Progenitor cell of endocrine pancreas (in vitro differentiated cells): ENCODE data around the gene LYPD5. TPM values are rescaled to one million over a fixed set of nuclear protein-coding genes. Genes with fewer than 3 reads are reported as not detected.

ENCODE experiments used
- DNase-seq: peaks from one replicate; pipeline ENCODE4 v3.0.0; 2021; ENCODE audit warnings: low spot score; ENCODE audit not compliant: unreplicated experiment
- H3K27ac Mint-ChIP-seq: 2 replicates; pipeline ENCODE4 v1.8.0; 2021; ENCODE audit warnings: mild to moderate bottlenecking, moderate library complexity, mixed read lengths
- H3K27me3 Mint-ChIP-seq: 2 replicates; pipeline ENCODE4 v1.8.0; 2021; ENCODE audit warnings: mixed read lengths
- H3K36me3 Mint-ChIP-seq: 2 replicates; pipeline ENCODE4 v1.8.0; 2022; ENCODE audit warnings: mixed read lengths; ENCODE audit not compliant: insufficient read depth
- H3K4me1 Mint-ChIP-seq: 2 replicates; pipeline ENCODE4 v1.8.0; 2021; ENCODE audit warnings: low read depth, mixed read lengths
- H3K4me3 Mint-ChIP-seq: 2 replicates; pipeline ENCODE4 v1.8.0; 2021; ENCODE audit warnings: low read depth, mild to moderate bottlenecking, moderate library complexity, mixed read lengths
- H3K9me3 Mint-ChIP-seq: 2 replicates; pipeline ENCODE4 v1.8.0; 2021; ENCODE audit warnings: low read depth, mixed read lengths
- total RNA-seq: library from RNA; stranded (reverse); gene quantifications from 2 replicates; pipeline ENCODE4 v1.2.1, GENCODE V29; 2021
- TF ChIP-seq, protein P1 (sequence below): fragments of 200-600 bp; sonication (generic); IDR thresholded peaks from one replicate; pipeline ENCODE4 v1.5.0; 2021; ENCODE audit warnings: antibody characterized with exemption, mild to moderate bottlenecking; ENCODE audit not compliant: unreplicated experiment

Gene LYPD5
- total RNA-seq, 1 donor from 2014 or later: not detected

DNA sequence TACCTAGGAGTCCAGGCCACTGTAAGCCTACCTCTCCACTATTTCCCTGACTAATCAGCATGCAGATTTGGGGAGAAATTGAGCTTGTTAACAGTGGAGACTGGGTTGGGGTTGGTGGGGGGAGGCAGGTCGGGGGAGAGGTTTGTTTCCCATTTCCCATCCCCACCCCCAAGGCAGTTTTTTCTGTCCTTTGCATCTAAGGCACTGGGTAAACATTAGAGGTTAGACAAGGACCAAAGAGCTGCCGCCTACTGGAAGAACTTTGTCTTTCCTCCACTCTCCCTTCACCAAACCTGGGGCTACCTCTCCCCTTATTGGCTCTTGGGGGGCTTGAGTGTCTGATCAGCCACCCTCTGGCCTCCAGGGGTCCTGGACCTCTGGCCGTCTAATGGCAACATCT, 22.4 kb downstream of the LYPD5 start:
- H3K27ac Mint-ChIP-seq: no peak overlapping the region
- no peaks in the 10 kb centered on the region for H3K9me3 Mint-ChIP-seq
- no peaks in the 10 kb centered on the region for H3K36me3 Mint-ChIP-seq
- TF ChIP-seq, protein P1, sequence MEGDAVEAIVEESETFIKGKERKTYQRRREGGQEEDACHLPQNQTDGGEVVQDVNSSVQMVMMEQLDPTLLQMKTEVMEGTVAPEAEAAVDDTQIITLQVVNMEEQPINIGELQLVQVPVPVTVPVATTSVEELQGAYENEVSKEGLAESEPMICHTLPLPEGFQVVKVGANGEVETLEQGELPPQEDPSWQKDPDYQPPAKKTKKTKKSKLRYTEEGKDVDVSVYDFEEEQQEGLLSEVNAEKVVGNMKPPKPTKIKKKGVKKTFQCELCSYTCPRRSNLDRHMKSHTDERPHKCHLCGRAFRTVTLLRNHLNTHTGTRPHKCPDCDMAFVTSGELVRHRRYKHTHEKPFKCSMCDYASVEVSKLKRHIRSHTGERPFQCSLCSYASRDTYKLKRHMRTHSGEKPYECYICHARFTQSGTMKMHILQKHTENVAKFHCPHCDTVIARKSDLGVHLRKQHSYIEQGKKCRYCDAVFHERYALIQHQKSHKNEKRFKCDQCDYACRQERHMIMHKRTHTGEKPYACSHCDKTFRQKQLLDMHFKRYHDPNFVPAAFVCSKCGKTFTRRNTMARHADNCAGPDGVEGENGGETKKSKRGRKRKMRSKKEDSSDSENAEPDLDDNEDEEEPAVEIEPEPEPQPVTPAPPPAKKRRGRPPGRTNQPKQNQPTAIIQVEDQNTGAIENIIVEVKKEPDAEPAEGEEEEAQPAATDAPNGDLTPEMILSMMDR: no peak
- no peak overlapping the region for H3K4me3 Mint-ChIP-seq
- peaks cover 14% of the 10 kb centered on the region for H3K4me1 Mint-ChIP-seq
- peaks cover 69% of the 10 kb centered on the region for H3K27me3 Mint-ChIP-seq
- DNase-seq: no peak

DNA sequence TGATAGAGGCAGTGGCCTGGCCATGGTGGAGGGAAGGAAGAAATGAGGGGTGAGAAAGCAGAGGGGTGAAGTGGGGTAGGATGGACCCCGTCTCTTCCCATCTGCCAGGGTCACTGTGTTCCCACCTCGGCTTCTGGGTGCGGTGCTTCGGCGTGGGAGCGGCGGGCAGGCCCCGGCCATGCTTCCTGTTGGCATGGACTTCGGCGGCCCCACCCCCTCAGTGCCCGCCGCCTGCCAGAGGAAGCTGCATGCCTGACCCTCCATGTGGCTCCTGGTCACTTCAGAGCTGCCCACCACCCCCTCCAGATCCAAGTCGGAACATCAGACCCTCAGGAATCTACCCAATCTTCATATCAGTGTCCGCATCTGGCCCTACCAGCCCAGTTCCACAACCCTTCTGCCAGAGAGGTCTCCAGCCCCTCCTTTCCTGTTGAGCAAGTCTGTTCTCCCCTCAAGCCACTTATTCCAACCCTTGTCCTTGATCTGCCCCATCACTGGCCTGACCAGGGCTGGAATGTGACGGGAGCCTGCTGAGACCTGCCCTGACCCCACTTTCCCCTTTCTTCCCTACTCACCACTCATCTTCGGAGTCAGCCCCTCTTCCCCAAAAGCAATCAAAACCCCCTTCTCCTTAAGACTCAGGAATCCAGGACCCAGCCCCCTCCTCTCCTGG, 23.0 kb downstream of the LYPD5 start:
- H3K4me3 Mint-ChIP-seq: no peak overlapping the region

DNA sequence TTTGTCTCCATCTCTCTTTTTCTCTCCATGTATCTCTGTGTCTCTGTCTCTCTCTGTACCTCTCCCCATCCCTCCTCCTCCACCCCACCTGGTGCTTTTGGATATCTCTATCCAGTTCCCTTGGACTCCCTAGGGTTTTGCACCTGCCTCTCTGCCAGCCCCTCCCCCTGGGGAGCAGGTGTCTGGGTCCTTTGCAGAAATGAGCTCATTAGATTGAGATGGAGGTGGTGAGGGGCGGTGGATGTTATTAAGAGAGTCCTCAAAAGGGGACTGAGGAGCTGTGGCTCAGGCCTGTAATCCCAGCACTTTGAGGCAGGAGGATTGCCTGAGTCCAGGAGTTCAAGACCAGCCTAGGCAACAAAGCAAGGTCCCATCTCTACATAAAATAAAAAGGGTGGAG, 23.6 kb downstream of the LYPD5 start:
- Mint-ChIP-seq H3K36me3 (no peaks in the 10 kb centered on the region), H3K27me3 (peaks cover 69% of the 10 kb centered on the region), H3K27ac (no peak overlapping the region), H3K4me3 (no peak overlapping the region), H3K9me3 (no peaks in the 10 kb centered on the region), H3K4me1 (peaks cover 17% of the 10 kb centered on the region)
- no peak for DNase-seq
- TF ChIP-seq, protein P1: no peak

More for the DNA sequence above, 23.0 kb downstream of the LYPD5 start:
- Mint-ChIP-seq H3K27ac (no peak overlapping the region), H3K27me3 (peaks cover 70% of the 10 kb centered on the region), H3K4me1 (peaks cover 16% of the 10 kb centered on the region), H3K36me3 (no peaks in the 10 kb centered on the region), H3K9me3 (no peaks in the 10 kb centered on the region)
- TF ChIP-seq, protein P1: no peak
- no peak for DNase-seq

DNA sequence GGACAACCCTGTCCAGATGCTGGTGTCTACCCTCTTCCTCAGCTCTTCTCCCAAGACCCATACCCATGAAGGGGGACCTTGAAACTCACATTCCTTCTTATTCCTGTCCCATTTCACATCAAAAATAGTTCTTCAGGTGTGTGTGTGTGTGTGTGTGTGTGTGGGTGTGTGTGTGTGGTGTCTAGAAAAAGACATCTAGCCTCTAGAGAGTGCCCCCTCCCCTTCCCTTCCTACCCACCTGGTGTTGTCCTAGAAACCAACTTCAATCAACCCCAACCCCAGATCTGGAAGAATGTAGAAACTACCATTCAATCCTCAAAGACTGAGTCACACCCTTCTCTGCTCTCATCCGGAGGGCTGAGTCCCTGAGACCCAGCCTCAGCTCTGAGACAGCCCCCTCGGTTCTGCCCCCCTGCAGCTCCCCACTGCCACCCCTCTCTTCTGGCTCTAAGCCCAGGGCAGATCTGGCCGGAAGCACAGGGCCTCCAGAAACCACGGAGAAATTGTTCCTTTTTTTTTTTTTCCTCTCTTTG, 25.0 kb downstream of the LYPD5 start:
- H3K27ac Mint-ChIP-seq: no peak overlapping the region
- DNase-seq: no peak
- peaks cover 72% of the 10 kb centered on the region for H3K27me3 Mint-ChIP-seq
- H3K4me1 Mint-ChIP-seq: peaks cover 18% of the 10 kb centered on the region
- TF ChIP-seq, protein P1: no peak
- H3K36me3 Mint-ChIP-seq: no peaks in the 10 kb centered on the region
- no peak overlapping the region for H3K4me3 Mint-ChIP-seq
- no peaks in the 10 kb centered on the region for H3K9me3 Mint-ChIP-seq

DNA sequence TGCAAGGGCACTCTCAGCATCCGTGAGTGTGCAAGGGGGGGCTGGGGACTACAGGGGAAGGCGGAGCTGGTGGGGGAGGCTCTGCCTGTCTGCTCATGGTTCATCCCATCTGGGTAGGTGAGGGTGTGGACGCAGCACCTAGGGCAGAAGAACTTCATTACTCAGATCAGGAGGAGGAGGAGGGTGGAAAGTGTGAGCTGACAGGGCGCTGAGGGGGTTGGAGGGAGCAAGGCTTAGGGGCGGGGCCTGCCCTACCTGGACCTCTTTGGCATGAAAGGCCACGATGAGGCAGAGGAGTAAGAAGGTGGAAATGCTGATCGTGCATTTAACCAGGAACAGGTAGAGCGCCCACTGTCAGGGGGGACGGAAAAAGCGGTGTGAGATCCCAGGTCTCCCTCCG, 26.0 kb downstream of the LYPD5 start:
- DNase-seq: no peak
- Mint-ChIP-seq H3K4me3 (no peak overlapping the region), H3K27me3 (peaks cover 71% of the 10 kb centered on the region), H3K36me3 (no peaks in the 10 kb centered on the region), H3K27ac (no peak overlapping the region), H3K4me1 (peaks cover 18% of the 10 kb centered on the region), H3K9me3 (no peaks in the 10 kb centered on the region)
- TF ChIP-seq, protein P1: no peak
